Measurements from ENCODE around the gene CRAT.

The CRAT gene

DNA sequence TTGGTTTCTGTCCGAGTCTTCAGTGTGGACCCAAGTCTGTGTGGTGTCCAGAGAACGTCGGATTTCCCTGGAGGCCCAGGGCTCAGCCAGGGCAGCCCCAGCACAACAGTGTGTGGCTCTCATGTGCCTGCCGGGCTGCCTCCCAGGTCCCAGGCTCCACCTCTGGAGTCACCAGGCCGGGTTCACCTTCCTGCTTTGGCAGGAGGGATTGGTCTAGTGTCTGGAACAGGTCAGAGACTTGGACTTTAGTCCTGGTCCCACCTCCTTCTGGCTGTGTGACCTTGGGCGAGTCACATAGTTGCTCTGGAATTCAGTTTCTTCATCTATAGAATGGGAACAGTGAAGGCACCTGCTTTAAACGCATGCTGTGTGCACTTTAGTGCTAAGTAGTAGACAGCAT is 26.5 kb downstream of the CRAT start:
- no peak for DNase-seq

GRCh38 chr9:129081388-129081904 is 29.1 kb downstream of the CRAT start:
- no peak for DNase-seq

DNA sequence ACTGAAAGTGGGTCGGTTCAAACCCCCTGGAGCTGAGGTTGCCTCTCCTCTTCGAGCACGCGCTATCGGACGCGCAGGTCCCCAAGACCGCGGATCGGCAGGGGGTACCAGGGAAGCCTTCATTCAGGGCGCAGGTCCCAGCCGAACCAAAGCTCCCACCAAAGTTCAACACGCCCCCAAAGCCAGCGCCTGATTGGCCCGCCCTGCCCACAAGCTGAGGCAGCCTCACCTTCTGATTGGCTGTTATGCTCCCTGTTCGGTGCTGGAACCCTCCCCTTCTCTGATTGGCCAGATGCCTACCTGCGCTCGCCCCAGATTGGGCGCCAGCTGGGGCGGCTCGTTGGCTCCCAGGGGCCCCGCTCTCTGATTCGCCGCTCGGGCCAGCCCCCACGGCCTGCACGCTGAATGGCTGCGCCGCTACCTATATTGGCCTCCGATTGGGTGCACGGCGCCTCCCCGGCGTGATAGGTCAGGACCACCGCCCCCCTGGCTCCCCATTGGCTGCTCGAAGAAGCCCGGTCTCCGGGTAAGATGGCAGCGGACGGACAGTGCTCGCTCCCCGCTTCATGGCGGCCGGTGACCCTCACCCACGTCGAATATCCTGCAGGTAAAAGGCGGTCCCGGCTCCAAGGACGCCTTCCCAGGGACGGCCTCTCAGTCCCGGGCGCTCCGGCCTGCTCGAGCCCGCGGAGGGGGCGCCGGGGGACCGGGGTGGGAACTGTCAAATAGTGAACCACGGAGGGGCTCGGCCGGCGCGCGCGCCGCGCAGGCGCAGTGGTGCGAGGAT is 29.8 kb downstream of the CRAT start, which contains the start of gene DOLPP1:
TSS of gene DOLPP1 (plus strand) at position 511 of the 787 bp plus-strand sequence. CDS start at position 532, 21 bp downstream.
- peak; percentile 100 for DNase-seq

DNA sequence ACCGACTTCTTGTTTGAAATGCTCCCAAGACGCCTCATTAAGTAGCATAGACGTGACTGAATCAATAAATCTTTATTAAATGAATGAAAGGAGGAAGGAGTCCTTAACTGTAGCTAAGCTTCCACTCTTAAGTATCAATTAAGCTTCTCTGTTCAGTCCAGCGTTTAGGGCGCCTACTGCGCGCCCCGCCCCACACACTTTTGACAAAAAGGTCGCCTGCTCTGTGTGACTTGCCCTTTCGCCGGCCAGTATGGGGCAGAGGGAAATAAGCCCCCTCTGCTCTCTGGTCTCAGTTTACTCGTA is 30.3 kb downstream of the CRAT start:
- no peak for DNase-seq

DNA sequence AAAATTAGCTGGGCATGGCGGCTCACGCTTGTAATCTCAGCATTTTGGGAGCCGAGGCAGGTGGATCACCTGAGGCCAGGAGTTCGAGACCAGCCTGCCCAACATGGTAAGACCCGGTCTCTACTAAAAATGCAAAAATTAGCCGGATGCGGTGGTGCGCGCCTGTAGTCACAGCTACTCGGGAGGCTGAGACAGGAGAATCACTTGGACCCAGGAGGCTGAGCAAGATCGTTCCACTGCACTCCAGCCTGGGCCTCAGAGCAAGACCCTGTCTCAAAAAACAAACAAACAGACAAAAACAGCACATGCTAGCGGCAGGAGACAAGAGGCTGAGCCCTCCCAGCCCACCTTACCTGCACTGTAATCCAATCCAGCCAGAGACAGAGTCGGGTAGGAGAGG is 30.8 kb downstream of the CRAT start:
- no peak for DNase-seq

GRCh38 chr9:129078691-129079503 is 31.7 kb downstream of the CRAT start:
- no peak for DNase-seq

GRCh38 chr9:129077236-129077635 is 33.4 kb downstream of the CRAT start:
- DNase-seq = no peak

GRCh38 chr9:129076640-129077037 is 34.0 kb downstream of the CRAT start:
- DNase-seq = no peak

DNA sequence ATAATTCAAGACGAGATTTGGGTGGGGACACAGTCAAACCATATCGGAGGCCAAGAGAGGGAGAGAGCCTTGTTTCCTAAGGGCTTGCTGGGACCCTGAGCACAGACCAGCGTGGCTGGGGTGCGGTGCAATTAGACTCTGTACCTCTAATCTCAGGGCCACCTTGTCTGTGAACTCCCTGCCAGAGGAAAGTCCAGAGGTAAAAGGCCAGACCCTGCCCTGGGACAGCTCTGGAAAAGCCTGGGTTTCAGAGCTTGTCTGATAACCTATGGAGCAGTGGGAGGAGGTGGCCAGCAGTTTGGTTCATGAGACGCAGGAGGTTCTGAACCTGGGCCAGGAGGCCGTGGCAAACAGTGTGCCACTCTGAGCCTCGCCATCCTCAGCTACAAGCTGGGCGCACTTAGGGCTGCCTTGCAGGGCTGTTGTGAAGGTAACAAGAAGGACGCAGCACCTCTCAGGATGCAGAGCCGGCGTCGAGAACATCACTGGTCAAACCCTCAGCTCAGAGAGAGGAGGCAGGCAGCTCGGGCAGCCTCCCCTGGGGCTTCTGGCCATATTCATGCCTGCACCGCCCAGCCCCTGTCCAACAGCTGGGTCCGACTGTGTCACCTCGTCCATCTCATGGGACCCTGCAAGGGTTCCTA is 34.5 kb downstream of the CRAT start:
- no peak for DNase-seq

DNA sequence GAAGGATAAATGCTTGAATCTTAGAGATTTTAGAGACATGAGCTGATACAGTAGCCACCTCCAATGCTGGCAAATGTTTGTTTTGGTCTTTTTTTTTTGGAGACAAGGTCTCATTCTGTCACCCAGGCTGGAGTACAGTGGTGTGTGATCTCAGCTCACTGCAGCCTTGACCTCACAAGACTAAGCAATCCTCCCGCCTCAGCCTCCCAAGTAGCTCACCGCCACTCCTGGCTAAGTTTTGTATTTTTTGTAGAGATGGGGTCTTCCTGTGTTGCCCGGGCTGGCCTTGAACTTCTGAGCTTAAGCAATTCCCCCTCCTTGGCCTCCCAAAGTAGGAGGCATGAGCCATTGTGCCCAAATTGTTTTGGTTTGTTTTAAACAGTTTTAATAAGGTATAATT is 36.5 kb downstream of the CRAT start:
- no peak for DNase-seq

GRCh38 chr9:129073404-129073803 is 37.2 kb downstream of the CRAT start:
- DNase-seq = no peak

DNA sequence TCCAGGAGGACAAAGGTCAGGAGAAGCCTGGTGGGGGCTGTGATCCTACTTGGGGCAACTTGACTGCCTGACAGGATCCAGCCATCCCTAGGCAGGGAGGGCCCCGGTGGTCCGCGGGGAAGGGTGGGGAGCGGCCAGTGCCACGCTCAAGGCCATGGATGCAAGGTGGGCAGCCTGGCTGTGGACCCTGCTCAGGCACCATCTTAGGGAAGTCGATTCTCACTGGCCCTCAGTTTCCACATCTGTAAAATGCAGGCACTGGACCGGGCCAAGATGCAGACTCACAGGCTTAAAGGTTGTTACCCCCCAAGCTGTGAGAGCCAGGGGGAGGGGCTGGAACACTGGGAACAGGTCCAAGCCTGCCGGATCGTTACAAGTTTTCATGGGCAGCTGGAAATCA is 38.4 kb downstream of the CRAT start:
- no peak for DNase-seq

- no peak for DNase-seq
Measured at GRCh38 chr9:129071526-129072126, 39.0 kb downstream of the CRAT start.

DNA sequence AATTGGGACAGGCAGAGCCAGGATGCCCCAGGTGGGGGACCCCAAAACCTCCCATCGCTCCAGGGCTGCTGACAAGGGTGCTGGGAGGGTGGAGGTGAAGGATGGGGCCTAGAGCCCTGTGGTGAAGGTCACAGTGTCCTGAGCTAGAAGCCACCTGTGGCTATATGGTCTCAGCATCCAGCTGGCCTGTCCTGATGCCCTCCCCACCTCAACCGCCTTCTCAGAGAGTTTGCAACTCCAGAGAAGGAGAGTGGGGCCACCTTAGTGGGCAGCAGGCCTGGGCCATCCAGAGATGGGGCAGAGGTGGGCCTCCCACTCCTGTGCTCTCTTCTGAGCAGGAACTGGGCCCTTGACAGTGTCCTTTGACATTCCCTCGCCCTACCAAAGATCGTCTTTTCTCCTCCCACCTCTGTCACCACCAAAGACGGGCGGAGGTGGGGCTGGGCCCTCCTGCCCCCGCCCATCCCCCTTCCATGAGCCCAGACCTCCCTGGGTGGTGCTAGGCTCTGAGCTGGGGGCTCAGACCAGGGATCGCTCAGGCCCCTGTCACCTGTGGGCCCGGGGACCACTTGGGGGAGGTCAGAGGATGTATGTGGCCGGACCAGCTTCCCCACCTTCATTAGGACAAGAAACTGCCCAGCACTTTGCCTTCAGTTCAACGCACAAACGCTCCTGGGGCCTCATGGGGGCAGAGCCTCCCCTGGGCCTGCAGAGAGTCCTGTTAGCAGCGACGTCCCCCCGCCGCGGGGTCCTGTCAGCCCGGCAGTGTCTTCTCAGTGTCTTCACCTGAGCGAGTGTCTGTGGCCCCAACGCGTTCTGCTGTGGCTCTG is 39.7 kb downstream of the CRAT start:
- DNase-seq = no peak

GRCh38 chr9:129069862-129070641 is 40.5 kb downstream of the CRAT start:
- DNase-seq = no peak

GRCh38 chr9:129068990-129069861 is 41.4 kb downstream of the CRAT start:
- DNase-seq = no peak

- DNase-seq = no peak
Measured at GRCh38 chr9:129068110-129068509, 42.5 kb downstream of the CRAT start.

DNA sequence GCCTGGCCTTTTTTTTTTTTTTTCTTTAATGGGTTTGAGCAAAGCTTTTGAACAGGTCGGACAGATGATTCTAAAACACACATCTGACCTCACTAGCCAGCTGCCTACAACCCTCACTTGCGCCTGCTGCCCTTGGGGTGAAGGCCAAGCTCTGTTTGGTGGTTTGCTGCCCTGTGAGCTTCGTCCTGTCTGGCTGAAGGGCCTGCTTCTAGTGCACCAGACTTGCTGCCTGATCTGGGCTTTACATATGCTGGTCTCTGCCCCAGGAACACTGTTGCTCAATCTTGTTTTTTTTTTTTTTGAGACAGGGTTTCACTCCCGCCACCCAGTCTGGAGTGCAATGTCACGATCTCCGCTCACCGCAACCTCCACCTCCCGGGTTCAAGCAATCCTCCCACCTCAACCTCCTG is 46.1 kb downstream of the CRAT start:
- no peak for DNase-seq

GRCh38 chr9:129063061-129063460 is 47.5 kb downstream of the CRAT start:
- DNase-seq = no peak

- no peak for DNase-seq
Measured at GRCh38 chr9:129060991-129061390, 49.6 kb downstream of the CRAT start.
